ENCODE data around the gene PPP1R9A. TPM values are rescaled to one million over a fixed set of nuclear protein-coding genes. Genes with fewer than 3 reads are reported as not detected.

Gene PPP1R9A
- total RNA-seq, 1 experiment from 2014 or later: 6.3 TPM

- DNase-seq (ENCODE audit: unreplicated experiment): no peak
- Mint-ChIP-seq H3K36me3 (ENCODE audit: insufficient read depth, unreplicated experiment) (no peaks in the 10 kb centered on the region), H3K4me1 (ENCODE audit: insufficient read depth, unreplicated experiment) (peaks cover 8% of the 10 kb centered on the region), H3K9me3 (ENCODE audit: unreplicated experiment) (peaks cover 8% of the 10 kb centered on the region), H3K4me3 (ENCODE audit: unreplicated experiment) (no peak overlapping the region), H3K27ac (ENCODE audit: low read depth, unreplicated experiment) (no peak overlapping the region), H3K27me3 (ENCODE audit: insufficient read depth, unreplicated experiment) (peaks cover 12% of the 10 kb centered on the region)
- no TSS peak for BruUV-seq (replicated peaks)
- TF ChIP-seq CTCF (IDR thresholded peaks at IDR 0.05; ENCODE audit: unreplicated experiment): no peak
- ChIA-PET POLR2A (no interaction called here), CTCF (interaction anchor here (0.6 to 1.0 kb wide), 2 partner anchors 12 to 469 kb away, joined by 4 to 7 read pairs; no protein-coding TSS in a partner anchor)
- intact Hi-C loops (cut with micrococcal nuclease): no loop called here
Measured at GRCh38 chr7:95055295-95055694, 147.9 kb downstream of the PPP1R9A start.

DNA sequence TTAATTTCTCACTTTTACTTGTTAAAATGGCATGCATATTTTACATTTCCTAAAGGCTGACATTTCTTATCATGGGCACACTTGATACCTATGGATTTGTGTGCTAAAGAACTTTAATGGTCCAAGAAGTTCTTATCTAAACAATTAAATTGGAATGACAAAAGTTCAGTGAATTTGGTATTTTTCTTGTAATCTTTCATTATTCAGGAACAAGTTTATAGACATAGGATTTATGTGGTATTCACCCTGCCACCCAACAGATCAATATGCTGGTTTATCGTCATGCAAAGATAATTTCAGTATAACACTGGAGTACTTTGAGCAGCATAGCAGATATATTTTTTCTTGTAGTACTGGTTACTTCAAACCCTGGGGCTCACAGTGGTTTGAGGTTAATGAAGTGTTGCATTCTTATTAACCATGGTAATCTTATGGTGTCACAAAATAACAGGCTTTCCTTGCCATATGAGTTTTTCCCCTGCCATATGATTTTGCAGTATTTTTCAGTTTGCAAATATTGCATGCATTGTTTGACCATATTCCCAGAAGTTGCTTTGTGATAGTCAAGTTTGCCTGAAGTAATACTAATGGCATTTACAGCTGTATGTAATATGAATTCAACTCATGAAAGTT, 148.8 kb downstream of the PPP1R9A start:
- intact Hi-C loops (cut with micrococcal nuclease): no loop called here
- Mint-ChIP-seq H3K4me1 (ENCODE audit: insufficient read depth, unreplicated experiment) (peaks cover 9% of the 10 kb centered on the region), H3K27me3 (ENCODE audit: insufficient read depth, unreplicated experiment) (peaks cover 12% of the 10 kb centered on the region), H3K27ac (ENCODE audit: low read depth, unreplicated experiment) (no peak overlapping the region), H3K36me3 (ENCODE audit: insufficient read depth, unreplicated experiment) (no peaks in the 10 kb centered on the region), H3K4me3 (ENCODE audit: unreplicated experiment) (no peak overlapping the region), H3K9me3 (ENCODE audit: unreplicated experiment) (peaks cover 8% of the 10 kb centered on the region)
- BruUV-seq (replicated peaks): no TSS peak
- ChIA-PET POLR2A (interaction anchor here (0.7 to 0.8 kb wide), 2 partner anchors 201 to 521 kb away, joined by 3 read pairs; no protein-coding TSS in a partner anchor), CTCF (no interaction called here)
- TF ChIP-seq CTCF (IDR thresholded peaks at IDR 0.05; ENCODE audit: unreplicated experiment): no peak
- no peak for DNase-seq (ENCODE audit: unreplicated experiment)

- CTCF ChIA-PET: no interaction called here
- Mint-ChIP-seq H3K36me3 (ENCODE audit: insufficient read depth, unreplicated experiment) (no peaks in the 10 kb centered on the region), H3K9me3 (ENCODE audit: unreplicated experiment) (peaks cover 8% of the 10 kb centered on the region), H3K4me1 (ENCODE audit: insufficient read depth, unreplicated experiment) (peaks cover 9% of the 10 kb centered on the region), H3K27me3 (ENCODE audit: insufficient read depth, unreplicated experiment) (peaks cover 12% of the 10 kb centered on the region), H3K4me3 (ENCODE audit: unreplicated experiment) (no peak overlapping the region), H3K27ac (ENCODE audit: low read depth, unreplicated experiment) (no peak overlapping the region)
- DNase-seq (ENCODE audit: unreplicated experiment): no peak
- TF ChIP-seq CTCF (IDR thresholded peaks at IDR 0.05; ENCODE audit: unreplicated experiment): no peak
- POLR2A ChIA-PET: interaction anchor here (0.7 to 0.8 kb wide), 3 partner anchors 202 to 522 kb away, joined by 3 read pairs; no protein-coding TSS in a partner anchor
- no TSS peak for BruUV-seq (replicated peaks)
- intact Hi-C loops (cut with micrococcal nuclease): no loop called here
Measured at GRCh38 chr7:95056901-95057300, 149.5 kb downstream of the PPP1R9A start.

GRCh38 chr7:95059842-95060313, 152.5 kb downstream of the PPP1R9A start:
- Mint-ChIP-seq H3K36me3 (ENCODE audit: insufficient read depth, unreplicated experiment) (no peaks in the 10 kb centered on the region), H3K9me3 (ENCODE audit: unreplicated experiment) (peaks cover 8% of the 10 kb centered on the region), H3K27me3 (ENCODE audit: insufficient read depth, unreplicated experiment) (peaks cover 12% of the 10 kb centered on the region), H3K4me3 (ENCODE audit: unreplicated experiment) (no peak overlapping the region), H3K4me1 (ENCODE audit: insufficient read depth, unreplicated experiment) (peaks cover 9% of the 10 kb centered on the region), H3K27ac (ENCODE audit: low read depth, unreplicated experiment) (no peak overlapping the region)
- DNase-seq (ENCODE audit: unreplicated experiment): no peak
- ChIA-PET CTCF (interaction anchor here (0.6 to 0.7 kb wide), 3 partner anchors 140 to 386 kb away, joined by 3 to 6 read pairs (median 4); partner anchors contain the start of gene PON2), POLR2A (interaction anchor here (0.5 kb wide), 1 partner anchor 37 kb away, joined by 3 read pairs; no protein-coding TSS in a partner anchor)
- BruUV-seq (replicated peaks): no TSS peak
- TF ChIP-seq CTCF (IDR thresholded peaks at IDR 0.05; ENCODE audit: unreplicated experiment): no peak
- intact Hi-C loops (cut with micrococcal nuclease): no loop called here
